ENCODE results near the gene CASTOR1.

- no peak for TF ChIP-seq CTCF (IDR thresholded peaks at IDR 0.05)
- TF ChIP-seq POLR2A (IDR thresholded peaks at IDR 0.05), result no peak
Measured at GRCh38 chr22:30279932-30280331, 9.4 kb downstream of the CASTOR1 start.

All from vagina (tissue), 2 donors.